Adrenal gland (tissue), 5 donors: ENCODE data around the gene CCDC149.

Experiments used
- POLR2A ChIP-seq, 2 donors: fragments of 450-650 bp; IDR thresholded peaks; one replicate each; pipeline ENCODE4 v1.6.1; 2017; ENCODE audit warnings: antibody characterized with exemption in 2 of 2, mild to moderate bottlenecking in 2 of 2, moderate library complexity in 1 of 2
- TF ChIP-seq, protein P1 (sequence below), 6 experiments: fragments of 450-650 bp in 4 of 6; fragments of 200-600 bp in 2 of 6; sonication (generic) in 1 of 6; IDR thresholded peaks; 1 replicate in 5 of 6; 2 replicates in 1 of 6; pipeline versions ENCODE4 v1.5.1 to v1.8.0; 2016 to 2021; ENCODE audit warnings: antibody characterized with exemption in 6 of 6, mild to moderate bottlenecking in 2 of 6, moderate library complexity in 1 of 6
- donor health status: DM: no; HTN: no; CAD: no.

DNA sequence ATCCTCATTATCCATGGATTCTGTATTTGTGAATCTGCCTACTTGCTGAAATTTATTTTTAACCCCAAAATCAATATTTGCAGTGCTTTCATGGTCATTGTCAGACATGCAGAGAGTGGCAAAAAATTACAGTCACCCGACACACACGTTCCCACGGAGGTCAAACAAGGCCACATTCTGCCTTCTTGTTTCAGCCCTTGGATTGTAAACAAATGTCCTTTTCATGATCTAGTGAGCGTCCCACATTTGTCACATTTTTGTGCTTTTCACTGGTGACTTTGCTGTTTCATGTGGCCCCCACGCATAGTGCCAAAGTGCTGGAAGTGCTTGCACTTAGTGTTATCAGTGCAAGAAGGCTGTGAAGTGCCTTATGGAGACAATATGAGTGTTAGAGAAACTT lies 72.5 kb downstream of the CCDC149 start:
- TF ChIP-seq, protein P1, sequence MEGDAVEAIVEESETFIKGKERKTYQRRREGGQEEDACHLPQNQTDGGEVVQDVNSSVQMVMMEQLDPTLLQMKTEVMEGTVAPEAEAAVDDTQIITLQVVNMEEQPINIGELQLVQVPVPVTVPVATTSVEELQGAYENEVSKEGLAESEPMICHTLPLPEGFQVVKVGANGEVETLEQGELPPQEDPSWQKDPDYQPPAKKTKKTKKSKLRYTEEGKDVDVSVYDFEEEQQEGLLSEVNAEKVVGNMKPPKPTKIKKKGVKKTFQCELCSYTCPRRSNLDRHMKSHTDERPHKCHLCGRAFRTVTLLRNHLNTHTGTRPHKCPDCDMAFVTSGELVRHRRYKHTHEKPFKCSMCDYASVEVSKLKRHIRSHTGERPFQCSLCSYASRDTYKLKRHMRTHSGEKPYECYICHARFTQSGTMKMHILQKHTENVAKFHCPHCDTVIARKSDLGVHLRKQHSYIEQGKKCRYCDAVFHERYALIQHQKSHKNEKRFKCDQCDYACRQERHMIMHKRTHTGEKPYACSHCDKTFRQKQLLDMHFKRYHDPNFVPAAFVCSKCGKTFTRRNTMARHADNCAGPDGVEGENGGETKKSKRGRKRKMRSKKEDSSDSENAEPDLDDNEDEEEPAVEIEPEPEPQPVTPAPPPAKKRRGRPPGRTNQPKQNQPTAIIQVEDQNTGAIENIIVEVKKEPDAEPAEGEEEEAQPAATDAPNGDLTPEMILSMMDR (IDR thresholded peaks at IDR 0.05) = no peak
- TF ChIP-seq POLR2A (IDR thresholded peaks at IDR 0.05) = no peak
